ENCODE data around the gene PCDHA1.

The PCDHA1 gene

GRCh38 chr5:140785905-140786686 is at the start of gene PCDHA1:
Gene PCDHA1, plus strand, starts transcription at chr5:140786140.
- Histone ChIP-seq H3K9ac (no peak within 1 kb of the TSS), H4K20me1 (ENCODE audit: insufficient read depth) (no peaks in the 10 kb centered on the region), H3K27me3 (ENCODE audit: insufficient read depth, low read depth) (no peaks in the 10 kb centered on the region), H3K4me3 (IDR thresholded peaks at IDR 0.05; ENCODE audit: insufficient read depth, low read depth, low read length) (no peak within 1 kb of the TSS), H3K36me3 (ENCODE audit: insufficient read depth) (no peaks in the 10 kb centered on the region), H3K79me2 (ENCODE audit: insufficient read depth, low read depth) (no peaks in the 10 kb centered on the region), H2AFZ (ENCODE audit: low read depth) (no peak within 1 kb of the TSS), H3K27ac (no peak within 1 kb of the TSS), H3K4me2 (no peak within 1 kb of the TSS), H3K4me1 (ENCODE audit: low read depth, poor library complexity, severe bottlenecking) (no peaks in the 10 kb centered on the region)
- no peak for TF ChIP-seq CTCF (conservative IDR thresholded peaks at IDR 0.05; ENCODE audit: low read depth, low read length)

GRCh38 chr5:140737486-140737885 is 48.5 kb upstream of the PCDHA1 start:
- Histone ChIP-seq H3K9ac (no peak overlapping the region), H3K36me3 (ENCODE audit: insufficient read depth) (no peaks in the 10 kb centered on the region), H4K20me1 (ENCODE audit: insufficient read depth) (no peaks in the 10 kb centered on the region), H3K79me2 (ENCODE audit: insufficient read depth, low read depth) (no peaks in the 10 kb centered on the region), H2AFZ (ENCODE audit: low read depth) (no peak overlapping the region), H3K4me3 (IDR thresholded peaks at IDR 0.05; ENCODE audit: insufficient read depth, low read depth, low read length) (no peak overlapping the region), H3K4me1 (ENCODE audit: low read depth, poor library complexity, severe bottlenecking) (no peaks in the 10 kb centered on the region), H3K27me3 (ENCODE audit: insufficient read depth, low read depth) (no peaks in the 10 kb centered on the region), H3K4me2 (no peak overlapping the region), H3K27ac (no peak overlapping the region)
- no peak for TF ChIP-seq CTCF (conservative IDR thresholded peaks at IDR 0.05; ENCODE audit: low read depth, low read length)

- Histone ChIP-seq H3K79me2 (ENCODE audit: insufficient read depth, low read depth) (no peaks in the 10 kb centered on the region), H3K4me1 (ENCODE audit: low read depth, poor library complexity, severe bottlenecking) (no peaks in the 10 kb centered on the region), H3K27me3 (ENCODE audit: insufficient read depth, low read depth) (no peaks in the 10 kb centered on the region), H3K4me2 (no peak overlapping the region), H3K27ac (no peak overlapping the region), H3K36me3 (ENCODE audit: insufficient read depth) (no peaks in the 10 kb centered on the region), H2AFZ (ENCODE audit: low read depth) (no peak overlapping the region), H3K4me3 (IDR thresholded peaks at IDR 0.05; ENCODE audit: insufficient read depth, low read depth, low read length) (no peak overlapping the region), H3K9ac (no peak overlapping the region), H4K20me1 (ENCODE audit: insufficient read depth) (no peaks in the 10 kb centered on the region)
- no peak for TF ChIP-seq CTCF (conservative IDR thresholded peaks at IDR 0.05; ENCODE audit: low read depth, low read length)
Observed at GRCh38 chr5:140741967-140742366, 44.0 kb upstream of the PCDHA1 start.

- no peak overlapping the region for H3K4me3 ChIP-seq (IDR thresholded peaks at IDR 0.05; ENCODE audit: insufficient read depth, low read depth, low read length)
- H3K4me1 ChIP-seq (ENCODE audit: low read depth, poor library complexity, severe bottlenecking): no peaks in the 10 kb centered on the region
- H4K20me1 ChIP-seq (ENCODE audit: insufficient read depth): no peaks in the 10 kb centered on the region
- no peaks in the 10 kb centered on the region for H3K27me3 ChIP-seq (ENCODE audit: insufficient read depth, low read depth)
- no peaks in the 10 kb centered on the region for H3K36me3 ChIP-seq (ENCODE audit: insufficient read depth)
- H3K79me2 ChIP-seq (ENCODE audit: insufficient read depth, low read depth): no peaks in the 10 kb centered on the region
- no peak overlapping the region for H3K4me2 ChIP-seq
- no peak overlapping the region for H3K27ac ChIP-seq
- no peak overlapping the region for H3K9ac ChIP-seq
- no peak overlapping the region for H2AFZ ChIP-seq (ENCODE audit: low read depth)
- no peak for TF ChIP-seq CTCF (conservative IDR thresholded peaks at IDR 0.05; ENCODE audit: low read depth, low read length)
Observed at GRCh38 chr5:140753561-140753960, 32.4 kb upstream of the PCDHA1 start.

Data from KMS-11 (cell line).